HG03097 (cell line): ENCODE results near the gene SLC25A11.
A peak's percentile ranks its signal among the peaks of the same experiment; 100 is the strongest.
"Not testable (repeated sequence)": the region's sequence is repeated elsewhere in the genome, so short reads cannot be mapped to it uniquely, and the experiment has no call there.

Experiments
- ATAC-seq: cut with Tn5 transposase; IDR thresholded peaks from one replicate; pipeline ENCODE4 v1.9.1; 2021; ENCODE audit not compliant: unreplicated experiment, low FRiP score

Gene SLC25A11

DNA sequence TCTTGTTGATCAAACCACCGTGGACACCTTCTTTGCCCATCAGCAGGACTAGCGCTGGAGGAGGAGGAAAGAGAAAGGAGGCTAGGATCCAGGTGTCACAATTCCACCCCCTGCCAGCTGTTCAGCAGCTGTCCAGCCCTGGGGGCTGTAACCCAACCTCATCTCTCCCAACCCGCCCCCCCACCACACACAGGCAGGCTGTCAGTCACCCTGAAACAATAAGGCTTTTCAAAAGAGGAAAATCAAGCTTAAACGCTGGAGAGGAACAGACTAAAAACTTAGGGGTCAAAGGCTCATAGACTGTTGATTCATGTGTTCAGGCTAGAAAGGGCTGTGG, 6.1 kb upstream of the SLC25A11 start:
- ATAC-seq, result no peak

- no peak for ATAC-seq
Observed at GRCh38 chr17:4945176-4945943, 5.5 kb upstream of the SLC25A11 start.

DNA sequence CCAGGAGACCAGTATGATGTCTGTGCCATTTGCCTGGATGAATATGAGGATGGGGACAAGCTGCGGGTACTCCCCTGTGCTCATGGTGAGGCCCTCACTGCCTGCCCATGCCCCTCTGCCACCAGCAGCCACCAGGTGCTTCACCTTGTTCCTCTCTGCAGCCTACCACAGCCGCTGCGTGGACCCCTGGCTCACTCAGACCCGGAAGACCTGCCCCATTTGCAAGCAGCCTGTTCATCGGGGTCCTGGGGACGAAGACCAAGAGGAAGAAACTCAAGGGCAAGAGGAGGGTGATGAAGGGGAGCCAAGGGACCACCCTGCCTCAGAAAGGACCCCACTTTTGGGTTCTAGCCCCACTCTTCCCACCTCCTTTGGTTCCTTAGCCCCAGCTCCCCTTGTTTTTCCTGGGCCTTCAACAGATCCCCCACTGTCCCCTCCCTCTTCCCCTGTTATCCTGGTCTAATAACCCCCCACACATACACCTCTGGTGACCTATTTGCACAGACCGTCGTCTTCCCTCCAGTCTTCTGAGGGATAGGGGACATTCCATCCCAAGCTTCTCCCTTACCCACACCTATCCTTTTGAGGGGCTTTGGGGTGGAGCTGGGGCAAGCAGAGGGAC, 4.8 kb upstream of the SLC25A11 start:
- ATAC-seq, result no peak

GRCh38 chr17:4944163-4944553, 4.3 kb upstream of the SLC25A11 start:
- no peak for ATAC-seq

DNA sequence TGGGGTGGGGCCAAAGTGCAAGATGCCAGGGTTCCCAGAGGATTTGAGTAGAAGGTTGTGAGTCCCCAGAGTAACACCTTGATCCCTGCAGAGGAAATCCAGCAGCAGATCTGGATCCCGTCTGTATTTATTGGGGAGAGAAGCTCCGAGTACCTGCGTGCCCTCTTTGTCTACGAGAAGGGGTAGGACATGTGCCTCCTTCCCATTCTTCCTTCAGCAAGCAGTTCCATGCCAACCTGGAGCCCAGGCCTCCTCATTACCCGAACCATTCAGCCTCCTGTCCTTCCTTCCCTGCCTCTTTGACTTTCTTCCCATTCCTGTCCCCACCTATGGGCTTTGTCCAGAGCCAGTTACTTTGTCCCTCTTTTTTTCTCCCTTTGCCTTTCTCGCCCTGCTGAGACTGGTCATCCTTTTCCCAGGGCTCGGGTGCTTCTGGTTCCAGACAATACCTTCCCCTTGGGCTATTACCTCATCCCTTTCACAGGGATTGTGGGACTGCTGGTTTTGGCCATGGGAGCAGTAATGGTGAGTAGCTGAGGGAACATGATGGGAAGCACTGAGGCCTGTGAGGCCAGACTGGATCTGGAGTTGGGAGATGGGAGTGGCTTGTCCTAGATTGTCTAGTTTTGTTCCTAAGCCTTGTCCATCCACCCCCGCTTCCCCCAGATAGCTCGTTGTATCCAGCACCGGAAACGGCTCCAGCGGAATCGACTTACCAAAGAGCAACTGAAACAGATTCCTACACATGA, 3.1 kb upstream of the SLC25A11 start:
- no peak for ATAC-seq

DNA sequence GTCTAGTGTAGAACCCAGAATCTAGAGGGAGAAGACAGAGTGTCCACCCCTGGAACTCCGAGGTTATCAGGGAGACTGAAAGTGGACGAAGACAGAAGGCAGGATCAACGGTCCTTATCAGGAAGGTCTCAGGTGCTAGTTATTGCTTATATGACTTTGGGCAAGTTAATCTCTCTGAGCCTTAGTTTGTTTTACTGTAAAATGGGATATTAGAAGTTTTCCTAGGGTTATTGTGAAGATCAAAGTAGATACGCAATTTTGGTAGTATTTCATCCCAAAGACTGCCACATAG, 1.4 kb upstream of the SLC25A11 start:
- no peak for ATAC-seq

- ATAC-seq, result no peak
Observed at GRCh38 chr17:4940555-4941318, 891 bp upstream of the SLC25A11 start.

GRCh38 chr17:4939546-4939795, 375 bp downstream of the SLC25A11 start:
- peak; percentile 9 for ATAC-seq

- ATAC-seq, result no peak
Observed at GRCh38 chr17:4938688-4939545, 929 bp downstream of the SLC25A11 start.

DNA sequence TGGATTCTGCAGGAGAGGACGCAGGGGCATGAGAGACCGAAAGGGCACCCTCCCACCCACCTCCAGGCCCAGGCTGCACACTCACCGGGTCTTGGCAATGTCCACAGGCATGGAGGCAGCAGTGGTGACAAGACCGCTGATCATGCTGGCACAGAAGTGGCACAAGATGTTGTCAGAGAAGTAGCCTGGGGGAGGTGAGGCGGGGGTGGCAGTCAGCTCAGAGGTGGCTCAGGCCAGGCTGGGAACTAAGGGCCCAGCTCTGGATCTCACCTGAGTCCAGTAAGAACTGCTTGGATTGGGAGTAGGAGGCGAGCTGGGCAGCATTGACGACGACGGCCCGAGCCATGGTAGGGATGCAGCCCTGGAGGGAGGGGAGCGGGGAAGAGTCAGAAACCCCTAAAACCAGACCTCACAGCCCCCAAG, 1.8 kb downstream of the SLC25A11 start:
- no peak for ATAC-seq

- ATAC-seq, result no peak
Observed at GRCh38 chr17:4937553-4937952, 2.3 kb downstream of the SLC25A11 start.

DNA sequence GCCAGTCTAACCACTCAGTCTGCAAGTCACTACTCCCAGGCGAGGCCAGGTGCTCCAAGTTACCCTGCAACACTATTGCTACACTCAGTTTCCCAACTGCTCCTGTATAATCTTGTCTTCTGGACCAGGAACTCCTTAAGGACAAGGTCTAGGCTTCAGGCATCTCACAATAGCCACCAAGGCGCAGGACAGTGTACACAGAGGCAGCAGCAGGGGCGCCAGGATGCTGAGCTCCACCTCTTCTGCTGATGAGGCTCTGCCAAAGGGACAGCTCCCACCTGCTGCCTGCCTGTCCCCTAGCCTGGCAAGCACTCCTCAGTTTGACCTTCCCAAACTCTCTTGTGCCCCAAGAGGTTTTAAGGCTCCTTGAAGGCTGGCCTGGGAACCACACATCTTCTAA, 3.4 kb downstream of the SLC25A11 start:
- no peak for ATAC-seq

- no peak for ATAC-seq
Observed at GRCh38 chr17:4935650-4936049, 4.2 kb downstream of the SLC25A11 start.

DNA sequence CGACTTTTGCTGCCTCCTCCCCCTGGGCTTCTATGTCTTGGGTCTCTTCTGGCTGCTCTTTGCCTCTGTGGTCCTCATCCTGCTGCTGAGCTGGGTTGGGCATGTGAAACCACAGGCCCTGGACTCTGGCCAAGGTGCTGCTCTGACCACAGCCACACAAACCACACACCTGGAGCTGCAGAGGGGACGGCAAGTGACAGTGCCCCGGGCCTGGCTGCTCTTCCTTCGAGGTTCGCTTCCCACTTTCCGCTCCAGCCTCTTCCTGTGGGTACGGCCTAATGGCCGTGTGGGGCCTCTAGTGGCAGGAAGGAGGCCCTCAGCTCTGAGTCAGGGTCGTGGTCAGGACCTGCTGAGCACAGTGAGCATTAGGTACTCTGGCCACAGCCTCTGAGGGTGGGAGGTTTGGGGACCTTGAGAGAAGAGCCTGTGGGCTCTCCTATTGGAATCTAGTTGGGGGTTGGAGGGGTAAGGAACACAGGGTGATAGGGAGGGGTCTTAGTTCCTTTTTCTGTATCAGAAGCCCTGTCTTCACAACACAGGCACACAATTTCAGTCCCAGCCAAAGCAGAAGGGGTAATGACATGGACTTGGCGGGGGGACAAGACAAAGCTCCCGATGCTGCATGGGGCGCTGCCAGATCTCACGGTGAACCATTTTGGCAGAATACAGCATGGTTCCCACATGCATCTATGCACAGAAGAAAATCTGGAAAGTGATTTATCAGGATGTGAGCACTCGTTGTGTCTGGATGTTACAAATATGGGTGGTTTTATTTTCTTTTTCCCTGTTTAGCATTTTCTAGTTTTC, 5.5 kb downstream of the SLC25A11 start:
- ATAC-seq, result no peak

DNA sequence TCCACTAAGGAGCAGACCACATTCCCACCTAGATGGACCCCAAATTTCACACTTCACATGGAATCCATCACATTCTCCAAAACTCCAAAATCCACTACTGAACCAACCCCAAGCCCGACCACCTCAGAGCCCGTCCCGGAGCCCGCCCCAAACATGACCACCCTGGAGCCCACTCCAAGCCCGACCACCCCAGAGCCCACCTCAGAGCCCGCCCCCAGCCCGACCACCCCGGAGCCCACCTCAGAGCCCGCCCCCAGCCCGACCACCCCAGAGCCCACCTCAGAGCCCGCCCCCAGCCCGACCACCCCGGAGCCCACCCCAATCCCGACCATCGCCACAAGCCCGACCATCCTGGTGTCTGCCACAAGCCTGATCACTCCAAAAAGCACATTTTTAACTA, 6.2 kb downstream of the SLC25A11 start:
- no peak for ATAC-seq

GRCh38 chr17:4932756-4933155, 7.1 kb downstream of the SLC25A11 start:
- ATAC-seq, result no peak

GRCh38 chr17:4931963-4932362, 7.9 kb downstream of the SLC25A11 start, which contains the start of gene GP1BA:
Gene GP1BA (plus strand): TSS chr17:4932277. CDS start chr17:4932605, 328 bp downstream.
- ATAC-seq, result no peak

DNA sequence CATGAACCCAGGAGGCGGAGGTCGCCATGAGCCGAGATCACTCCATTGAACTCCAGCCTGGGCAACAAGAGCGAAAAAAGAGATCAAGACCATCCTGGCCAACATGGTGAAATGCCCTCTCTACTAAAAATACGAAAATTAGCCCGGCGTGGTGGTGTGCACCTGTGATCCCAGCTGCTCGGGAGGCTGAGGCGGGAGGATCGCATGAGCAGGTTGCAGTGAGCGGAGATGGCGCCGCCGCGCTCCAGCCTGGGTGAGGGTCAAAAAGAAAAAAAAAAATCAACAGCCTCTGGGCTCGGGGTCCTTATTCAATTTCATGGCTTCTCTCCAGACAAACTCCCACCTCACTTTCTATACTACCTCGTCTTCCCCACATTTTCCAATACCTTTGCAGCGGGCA, 11.0 kb downstream of the SLC25A11 start:
- ATAC-seq, result no peak

DNA sequence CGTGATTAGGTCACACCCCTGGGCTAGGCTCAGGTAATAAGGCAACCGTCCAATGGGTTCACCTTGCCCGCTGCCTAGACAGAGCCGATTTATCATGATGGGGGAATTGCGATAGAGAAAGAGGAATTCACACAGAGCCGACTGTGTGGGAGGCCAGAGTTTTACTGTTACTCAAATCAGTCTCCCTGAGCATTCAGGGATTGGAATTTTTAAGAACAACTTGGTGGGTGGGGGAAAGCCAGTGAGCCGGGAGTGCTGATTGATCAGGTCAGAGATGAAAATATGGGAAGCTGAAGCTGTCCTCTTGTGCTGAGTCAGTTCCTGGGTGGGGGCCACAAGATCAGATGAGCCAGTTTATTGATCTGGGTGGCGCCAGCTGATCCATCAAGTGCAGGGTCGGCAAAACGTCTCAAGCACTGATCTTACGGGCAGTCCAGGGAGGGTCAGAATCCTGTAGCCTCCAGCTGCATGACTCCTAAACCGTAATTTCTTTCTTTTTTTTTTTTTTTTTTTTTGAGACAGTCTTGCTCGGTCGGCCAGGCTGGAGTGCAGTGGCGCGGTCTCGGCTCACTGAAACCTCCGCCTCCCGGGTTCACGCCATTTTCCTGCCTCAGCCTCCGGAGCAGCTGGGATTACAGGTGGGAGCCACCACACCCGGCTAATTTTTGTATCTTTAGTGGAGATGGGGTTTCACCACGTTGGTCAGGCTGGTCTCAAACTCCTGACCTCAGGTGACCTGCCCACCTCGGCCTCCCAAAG, 13.1 kb downstream of the SLC25A11 start:
- ATAC-seq, result not testable (repeated sequence)
